ENCODE results near the gene DGLUCY. TPM values are rescaled to one million over a fixed set of nuclear protein-coding genes. Genes with fewer than 3 reads are reported as not detected.
"Not testable (repeated sequence)": the region's sequence is repeated elsewhere in the genome, so short reads cannot be mapped to it uniquely, and the experiment has no call there.

Gene DGLUCY
- total RNA-seq, 2 donors from 2014 or later, result 70.5 to 90.5 TPM

DNA sequence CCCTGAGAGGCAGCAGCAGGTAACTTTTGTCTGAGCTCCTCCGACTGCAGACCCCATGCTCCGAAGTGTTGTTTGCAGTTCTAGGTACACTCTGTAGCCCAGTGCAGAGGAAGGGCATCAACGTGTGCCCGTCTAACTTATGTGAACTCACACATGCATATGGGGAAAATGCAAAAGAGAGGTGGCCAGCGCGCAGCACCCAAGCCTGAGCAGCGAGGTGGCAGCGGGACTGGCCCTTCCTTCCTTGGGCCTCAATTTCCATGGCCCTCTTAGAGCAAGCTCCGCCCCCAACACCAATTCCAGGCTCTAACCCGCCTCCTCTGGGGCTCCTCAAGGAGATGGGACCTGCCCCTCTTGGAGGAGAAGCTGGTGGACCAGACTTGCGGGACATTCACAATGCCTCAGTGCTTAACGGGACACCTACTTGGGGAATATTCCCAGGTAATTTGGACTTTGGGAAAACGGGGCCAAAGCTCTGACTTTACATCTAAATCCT is 102.9 kb downstream of the DGLUCY start:
- Mint-ChIP-seq H3K27me3 (ENCODE audit: low read depth) (no peaks in the 10 kb centered on the region), H3K27ac (no peak overlapping the region), H3K4me3 (no peak overlapping the region), H3K9me3 (peaks cover 4% of the 10 kb centered on the region in 2 donors), H3K36me3 (ENCODE audit: insufficient read depth in 2 of 2) (peaks cover 10 to 18% of the 10 kb centered on the region in 2 donors), H3K4me1 (ENCODE audit: low read depth) (peaks cover 24% of the 10 kb centered on the region)
- DNase-seq (no peak), ATAC-seq (replicated peaks in 1 of 2) (no peak)

GRCh38 chr14:91218014-91218413 is 104.1 kb downstream of the DGLUCY start:
- Mint-ChIP-seq H3K4me3 (no peak overlapping the region), H3K27ac (no peak overlapping the region), H3K27me3 (ENCODE audit: low read depth) (no peaks in the 10 kb centered on the region), H3K36me3 (ENCODE audit: insufficient read depth in 2 of 2) (peaks cover 16 to 29% of the 10 kb centered on the region in 2 donors), H3K4me1 (ENCODE audit: low read depth) (peaks cover 36% of the 10 kb centered on the region), H3K9me3 (peaks cover 4 to 7% of the 10 kb centered on the region in 2 donors)
- no peak for DNase-seq
- no peak for ATAC-seq (replicated peaks in 1 of 2)

- Mint-ChIP-seq H3K27ac (no peak overlapping the region), H3K4me1 (ENCODE audit: low read depth) (peaks cover 47% of the 10 kb centered on the region), H3K9me3 (peaks cover 8 to 11% of the 10 kb centered on the region in 2 donors), H3K36me3 (ENCODE audit: insufficient read depth in 2 of 2) (peaks cover 21 to 34% of the 10 kb centered on the region in 2 donors), H3K27me3 (ENCODE audit: low read depth) (no peaks in the 10 kb centered on the region), H3K4me3 (no peak overlapping the region)
- DNase-seq, result no peak
- ATAC-seq (replicated peaks in 1 of 2), result no peak
These were observed 105.9 kb downstream of the DGLUCY start for GRCh38 chr14:91219517-91220389.

DNA sequence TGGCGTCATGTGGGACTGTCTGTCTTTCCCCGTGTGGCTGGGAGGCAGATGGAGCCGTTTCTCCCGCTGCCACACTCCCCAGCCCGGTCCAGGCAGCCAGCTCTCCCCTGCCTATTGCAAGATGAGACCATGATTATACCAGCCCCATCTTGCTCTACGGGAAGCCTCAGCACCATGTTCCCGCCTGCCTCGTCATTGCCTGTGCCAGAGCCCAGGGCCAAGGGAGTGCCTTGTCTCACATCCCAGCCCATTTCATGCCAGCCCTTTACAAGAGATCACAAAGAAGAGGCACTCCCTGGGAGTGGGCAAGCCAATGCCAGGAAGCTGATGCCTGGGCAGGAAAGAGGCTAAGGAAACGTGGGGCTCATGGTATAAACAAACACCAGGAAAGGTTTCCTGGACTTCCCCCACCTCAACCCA is 106.7 kb downstream of the DGLUCY start:
- Mint-ChIP-seq H3K4me1 (ENCODE audit: low read depth) (peaks cover 56% of the 10 kb centered on the region), H3K4me3 (no peak overlapping the region), H3K36me3 (ENCODE audit: insufficient read depth in 2 of 2) (peaks cover 22 to 36% of the 10 kb centered on the region in 2 donors), H3K9me3 (peaks cover 8 to 11% of the 10 kb centered on the region in 2 donors), H3K27me3 (ENCODE audit: low read depth) (no peaks in the 10 kb centered on the region), H3K27ac (no peak overlapping the region)
- no peak for ATAC-seq (replicated peaks in 1 of 2)
- no peak for DNase-seq

- Mint-ChIP-seq H3K4me1 (ENCODE audit: low read depth) (peaks cover 63% of the 10 kb centered on the region), H3K36me3 (ENCODE audit: insufficient read depth in 2 of 2) (peaks cover 18 to 30% of the 10 kb centered on the region in 2 donors), H3K27ac (no peak overlapping the region), H3K9me3 (peaks cover 8 to 11% of the 10 kb centered on the region in 2 donors), H3K27me3 (ENCODE audit: low read depth) (no peaks in the 10 kb centered on the region), H3K4me3 (no peak overlapping the region)
- no peak for ATAC-seq (replicated peaks in 1 of 2)
- no peak for DNase-seq
These were observed 107.4 kb downstream of the DGLUCY start for GRCh38 chr14:91221270-91221669.

DNA sequence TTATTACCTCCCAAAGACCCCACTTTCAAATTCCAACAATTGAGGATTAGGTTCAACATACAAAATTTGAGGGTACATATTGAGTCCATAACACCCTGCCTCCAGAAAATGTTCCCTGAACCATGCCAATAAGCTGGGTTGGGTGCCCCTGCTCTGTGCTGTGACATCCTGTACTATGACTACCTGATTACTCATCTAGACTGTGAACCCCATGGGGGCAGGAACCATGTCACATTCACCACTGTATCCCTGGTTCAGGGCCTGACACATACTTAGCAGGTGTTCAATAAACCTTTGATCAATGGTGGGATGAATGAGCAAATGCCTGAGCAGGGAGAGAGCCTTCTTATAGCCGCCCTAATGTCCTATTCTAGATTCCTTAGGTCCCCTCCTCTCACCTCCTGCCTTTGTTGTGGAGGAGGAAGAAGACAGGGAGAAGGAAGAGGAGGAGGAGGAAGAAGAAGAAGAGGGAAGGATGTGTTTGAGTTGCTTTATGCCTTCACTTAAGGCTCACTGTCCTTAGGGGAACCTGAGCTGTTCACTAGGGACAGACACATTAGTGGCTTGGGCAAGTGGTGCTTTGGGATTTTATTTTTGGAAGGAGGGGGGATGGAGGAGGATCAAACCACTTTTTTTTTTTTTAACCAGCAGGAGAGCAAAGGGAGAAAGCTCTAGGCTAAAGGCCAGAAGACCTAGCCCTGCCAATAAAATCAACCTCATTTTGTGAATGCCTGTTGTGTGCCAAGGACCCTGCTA is 109.3 kb downstream of the DGLUCY start:
- peak; percentile 56 for ATAC-seq (replicated peaks in 1 of 2)
- H3K27ac Mint-ChIP-seq, result peak overlapping the region; percentile 83
- peak overlapping the region in 1 of 2 donors; percentile 42 for H3K4me3 Mint-ChIP-seq
- H3K4me1 Mint-ChIP-seq (ENCODE audit: low read depth), result peaks cover 77% of the 10 kb centered on the region
- DNase-seq, result peak in 1 of 2 donors; percentile 32
- no peaks in the 10 kb centered on the region for H3K27me3 Mint-ChIP-seq (ENCODE audit: low read depth)
- H3K36me3 Mint-ChIP-seq (ENCODE audit: insufficient read depth in 2 of 2), result peaks cover 18 to 31% of the 10 kb centered on the region in 2 donors
- H3K9me3 Mint-ChIP-seq, result peaks cover 8 to 11% of the 10 kb centered on the region in 2 donors

DNA sequence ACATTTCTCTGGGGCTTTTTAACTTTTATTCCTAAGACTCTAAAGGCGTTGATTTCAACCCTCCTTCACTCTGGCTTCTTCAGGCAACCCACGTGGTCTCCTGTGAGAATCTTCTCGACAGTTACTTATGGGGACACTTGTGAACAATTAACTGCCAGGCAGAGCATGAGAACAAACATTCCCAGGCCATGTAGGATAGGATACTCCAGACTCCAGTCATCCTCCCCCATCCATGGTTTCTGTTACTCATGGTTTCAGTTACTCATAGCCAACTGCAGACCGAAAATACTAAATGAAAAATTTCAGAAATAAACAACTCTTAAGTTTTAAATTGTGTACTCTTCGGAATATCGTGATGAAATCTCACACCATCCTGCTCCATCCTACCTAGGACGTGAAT is 111.2 kb downstream of the DGLUCY start:
- peaks cover 21 to 31% of the 10 kb centered on the region in 2 donors for H3K36me3 Mint-ChIP-seq (ENCODE audit: insufficient read depth in 2 of 2)

GRCh38 chr14:91226360-91226759 is 112.5 kb downstream of the DGLUCY start:
- not testable (repeated sequence) for DNase-seq; ATAC-seq (replicated peaks in 1 of 2); H3K27me3 Mint-ChIP-seq (ENCODE audit: low read depth)
- Mint-ChIP-seq H3K27ac (peak overlapping the region; percentile 80), H3K4me1 (ENCODE audit: low read depth) (peaks cover 93% of the 10 kb centered on the region), H3K9me3 (peaks cover 7 to 10% of the 10 kb centered on the region in 2 donors), H3K4me3 (peak overlapping the region; percentile 76 to 85), H3K36me3 (ENCODE audit: insufficient read depth in 2 of 2) (peaks cover 22 to 36% of the 10 kb centered on the region in 2 donors)

More for the DNA sequence above, 111.2 kb downstream of the DGLUCY start:
- Mint-ChIP-seq H3K4me3 (peak overlapping the region in 1 of 2 donors; percentile 76), H3K27ac (no peak overlapping the region), H3K4me1 (ENCODE audit: low read depth) (peaks cover 92% of the 10 kb centered on the region), H3K9me3 (peaks cover 8 to 11% of the 10 kb centered on the region in 2 donors), H3K27me3 (ENCODE audit: low read depth) (no peaks in the 10 kb centered on the region)
- no peak for ATAC-seq (replicated peaks in 1 of 2)
- DNase-seq, result no peak

GRCh38 chr14:91227183-91227628 is 113.3 kb downstream of the DGLUCY start:
- H3K27me3 Mint-ChIP-seq (ENCODE audit: low read depth), result no peaks in the 10 kb centered on the region
- H3K4me1 Mint-ChIP-seq (ENCODE audit: low read depth), result peaks cover 91% of the 10 kb centered on the region
- ATAC-seq (replicated peaks in 1 of 2), result peak in 1 of 2 donors; percentile 1
- peaks cover 24 to 34% of the 10 kb centered on the region in 2 donors for H3K36me3 Mint-ChIP-seq (ENCODE audit: insufficient read depth in 2 of 2)
- DNase-seq, result peak in 1 of 2 donors; percentile 55
- peak overlapping the region; percentile 80 for H3K27ac Mint-ChIP-seq
- H3K9me3 Mint-ChIP-seq, result peaks cover 6 to 10% of the 10 kb centered on the region in 2 donors
- H3K4me3 Mint-ChIP-seq, result peak overlapping the region; percentile 76 to 85

DNA sequence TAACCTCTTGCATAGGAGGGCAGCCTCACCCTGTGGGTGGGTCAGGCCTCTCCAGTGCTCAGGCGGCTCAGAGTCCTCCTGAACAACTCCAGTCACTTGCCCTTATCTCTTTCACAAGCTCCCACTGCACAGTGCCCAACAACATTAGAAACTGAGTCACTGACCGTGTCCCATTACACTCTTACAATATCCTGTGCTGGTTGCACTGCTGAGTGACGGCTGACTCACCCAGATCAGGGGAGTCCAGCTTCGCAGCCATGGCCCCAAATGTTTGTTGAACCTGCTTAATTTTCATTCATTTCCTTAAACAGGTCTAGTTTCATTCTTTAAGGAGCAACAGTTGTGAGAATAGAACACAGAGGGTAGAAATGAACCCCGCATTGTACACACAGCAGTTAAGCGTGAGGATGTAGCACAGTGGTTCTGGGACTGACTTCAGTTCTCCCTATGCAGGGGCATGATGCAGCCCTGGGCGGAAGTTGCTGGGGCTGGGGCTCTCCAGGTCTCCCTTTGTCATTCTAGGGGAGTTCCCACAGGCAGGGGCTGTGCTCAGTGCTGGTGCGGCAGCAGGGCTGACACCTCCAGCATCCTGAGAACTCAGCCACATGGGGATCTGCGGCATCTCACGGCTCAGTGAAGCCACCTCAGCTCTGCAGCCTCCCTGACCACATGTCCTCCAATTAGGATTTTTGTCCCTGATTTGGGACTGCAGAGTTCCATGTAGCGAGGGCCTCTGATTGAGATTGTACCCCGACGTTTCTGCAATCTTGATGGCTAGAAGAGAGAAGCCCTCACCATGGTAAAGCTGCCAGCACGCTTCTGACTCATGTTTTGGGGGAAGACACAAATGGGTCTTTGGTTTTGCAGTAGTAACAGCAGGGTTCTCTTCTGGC is 114.5 kb downstream of the DGLUCY start:
- Mint-ChIP-seq H3K9me3 (peaks cover 3% of the 10 kb centered on the region in 2 donors), H3K4me3 (peak overlapping the region; percentile 76 to 85), H3K36me3 (ENCODE audit: insufficient read depth in 2 of 2) (peaks cover 18 to 28% of the 10 kb centered on the region in 2 donors), H3K27ac (peak overlapping the region; percentile 80), H3K4me1 (ENCODE audit: low read depth) (peaks cover 84% of the 10 kb centered on the region), H3K27me3 (ENCODE audit: low read depth) (no peaks in the 10 kb centered on the region)
- DNase-seq (peak; percentile 90 to 94), ATAC-seq (replicated peaks in 1 of 2) (peak; percentile 80 to 84)

DNA sequence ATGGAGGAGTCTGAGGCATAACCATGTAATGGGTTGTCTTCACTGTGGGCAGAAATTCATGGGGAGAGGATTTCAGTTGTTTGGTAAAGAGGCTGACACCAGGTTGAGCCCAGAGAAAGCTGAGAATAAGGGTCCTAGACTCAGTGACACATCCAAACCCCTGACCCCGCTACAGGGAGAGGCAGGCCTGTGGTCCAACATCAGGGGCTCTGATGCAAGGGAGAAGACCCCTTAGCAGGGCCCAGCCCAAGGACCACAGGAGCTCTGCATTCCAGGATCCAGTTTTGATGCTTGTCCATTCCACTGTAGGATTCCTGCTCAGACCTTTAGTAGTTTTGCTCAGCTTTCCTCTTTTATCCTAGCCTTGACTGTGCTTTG is 115.1 kb downstream of the DGLUCY start:
- DNase-seq, result no peak
- H3K4me1 Mint-ChIP-seq (ENCODE audit: low read depth), result peaks cover 78% of the 10 kb centered on the region
- no peaks in the 10 kb centered on the region for H3K27me3 Mint-ChIP-seq (ENCODE audit: low read depth)
- peaks cover 2 to 3% of the 10 kb centered on the region in 2 donors for H3K9me3 Mint-ChIP-seq
- H3K36me3 Mint-ChIP-seq (ENCODE audit: insufficient read depth in 2 of 2), result peaks cover 18 to 25% of the 10 kb centered on the region in 2 donors
- H3K4me3 Mint-ChIP-seq, result peak overlapping the region; percentile 76 to 85
- ATAC-seq (replicated peaks in 1 of 2), result no peak
- peak overlapping the region; percentile 80 for H3K27ac Mint-ChIP-seq

GRCh38 chr14:91229743-91230200 is 115.9 kb downstream of the DGLUCY start:
- peak; percentile 82 to 84 for DNase-seq
- H3K36me3 Mint-ChIP-seq (ENCODE audit: insufficient read depth in 2 of 2), result peaks cover 21 to 31% of the 10 kb centered on the region in 2 donors

More at GRCh38 chr14:91229743-91230200, 115.9 kb downstream of the DGLUCY start:
- H3K27me3 Mint-ChIP-seq (ENCODE audit: low read depth), result no peaks in the 10 kb centered on the region
- H3K4me3 Mint-ChIP-seq, result peak overlapping the region; percentile 76 to 85
- H3K4me1 Mint-ChIP-seq (ENCODE audit: low read depth), result peaks cover 77% of the 10 kb centered on the region
- peak; percentile 41 to 42 for ATAC-seq (replicated peaks in 1 of 2)
- H3K27ac Mint-ChIP-seq, result peak overlapping the region; percentile 85
- peaks cover 2 to 3% of the 10 kb centered on the region in 2 donors for H3K9me3 Mint-ChIP-seq
